NCI-H1092 treated with DMSO at 0.1 percent for 48 hours (cell line): ENCODE measurements around the gene SRGAP2B.
"Not testable (repeated sequence)": the region's sequence is repeated elsewhere in the genome, so short reads cannot be mapped to it uniquely, and the experiment has no call there.

ENCODE experiments used
- DNase-seq: peaks from one replicate; lab custom pipeline; 2025; lab: John Stamatoyannopoulos, UW

Gene SRGAP2B

DNA sequence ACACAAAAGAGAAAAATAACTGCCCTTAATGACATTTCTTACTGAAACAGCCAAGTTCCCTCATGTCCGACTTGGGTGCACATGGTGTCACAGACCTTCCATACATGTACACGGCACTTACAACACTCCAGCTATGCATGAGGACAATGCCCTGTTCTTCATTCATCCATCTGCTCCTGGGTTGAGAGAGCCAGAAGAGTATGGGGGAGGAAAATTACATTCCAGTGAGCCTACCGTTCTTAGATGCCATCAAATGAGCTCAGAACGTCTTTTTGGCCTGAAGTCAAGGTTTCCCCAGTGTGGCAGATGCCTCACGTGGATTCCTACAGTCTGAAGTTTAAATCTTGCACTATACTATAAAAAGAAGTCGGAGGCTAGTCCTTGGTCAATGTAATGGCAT lies 194.3 kb downstream of the SRGAP2B start:
- DNase-seq = not testable (repeated sequence)

DNA sequence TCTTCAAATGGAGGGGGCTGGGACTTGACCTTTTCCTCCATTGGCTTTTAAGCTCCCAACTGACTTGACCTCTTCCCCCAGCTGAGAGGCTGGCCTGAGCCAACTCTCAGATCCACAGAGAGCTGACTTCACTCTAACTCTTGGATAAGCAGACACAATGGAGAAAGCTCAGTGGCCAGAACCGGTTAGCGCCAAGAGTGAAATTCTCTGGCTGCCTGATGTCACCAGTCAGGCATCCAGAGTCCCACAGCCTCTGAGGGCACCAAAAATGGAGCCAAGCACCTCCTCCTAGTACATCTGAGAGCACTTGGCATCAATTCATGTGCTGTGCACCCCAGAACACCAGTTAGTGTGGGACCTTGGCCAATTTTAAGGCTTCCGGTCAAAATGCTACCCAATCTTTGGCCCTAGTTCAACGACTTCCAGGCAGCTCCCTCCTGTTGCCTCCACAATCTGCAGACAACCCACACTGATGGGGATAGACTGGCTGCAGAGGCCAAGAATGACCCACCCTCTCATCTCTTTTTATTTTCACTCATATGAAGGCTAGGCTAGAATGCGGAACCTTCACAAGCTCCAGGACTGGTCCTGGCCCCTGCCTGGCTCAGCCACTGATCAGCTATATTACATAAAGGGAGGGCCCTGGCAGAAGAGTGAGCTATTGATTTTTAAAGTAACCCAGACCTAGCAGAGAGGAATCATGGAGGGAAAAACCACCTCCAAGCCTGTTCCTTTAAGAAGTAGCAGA lies 200.5 kb downstream of the SRGAP2B start:
- not testable (repeated sequence) for DNase-seq

DNA sequence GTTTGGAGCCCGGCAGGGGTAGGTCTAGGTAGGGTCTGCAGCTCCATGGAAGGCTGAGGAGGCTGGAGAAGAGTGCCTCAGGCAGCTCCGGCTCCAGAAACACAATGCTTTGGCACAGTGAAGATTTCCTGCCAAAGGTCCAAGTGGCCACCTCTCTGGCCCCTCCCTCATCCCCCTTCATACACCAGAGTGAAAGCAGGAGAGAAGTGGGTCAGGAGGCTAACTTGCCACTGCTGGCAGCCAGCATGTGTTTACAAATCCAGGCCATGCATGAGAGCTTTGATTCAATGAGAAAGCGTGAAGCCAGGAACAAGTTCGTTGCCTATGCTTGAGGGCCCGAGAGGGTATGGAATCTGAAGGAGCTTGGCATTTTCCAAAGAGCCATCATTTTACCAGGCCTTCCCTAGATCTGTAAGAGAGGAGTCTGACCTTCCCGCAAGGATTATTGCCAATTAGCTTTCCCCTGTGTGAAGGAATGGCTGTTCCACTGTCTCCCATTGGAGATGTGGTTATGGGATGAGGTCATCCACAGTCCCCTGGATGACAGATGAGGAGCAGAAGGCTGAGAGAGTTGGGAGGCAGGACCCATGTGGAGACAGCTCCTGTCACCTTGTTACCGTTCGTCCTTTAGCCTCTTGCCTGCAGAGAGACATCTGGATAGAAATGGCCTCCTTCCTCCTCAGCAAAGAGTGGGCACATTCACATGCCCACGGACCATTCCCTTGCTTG lies 201.3 kb downstream of the SRGAP2B start:
- not testable (repeated sequence) for DNase-seq

DNA sequence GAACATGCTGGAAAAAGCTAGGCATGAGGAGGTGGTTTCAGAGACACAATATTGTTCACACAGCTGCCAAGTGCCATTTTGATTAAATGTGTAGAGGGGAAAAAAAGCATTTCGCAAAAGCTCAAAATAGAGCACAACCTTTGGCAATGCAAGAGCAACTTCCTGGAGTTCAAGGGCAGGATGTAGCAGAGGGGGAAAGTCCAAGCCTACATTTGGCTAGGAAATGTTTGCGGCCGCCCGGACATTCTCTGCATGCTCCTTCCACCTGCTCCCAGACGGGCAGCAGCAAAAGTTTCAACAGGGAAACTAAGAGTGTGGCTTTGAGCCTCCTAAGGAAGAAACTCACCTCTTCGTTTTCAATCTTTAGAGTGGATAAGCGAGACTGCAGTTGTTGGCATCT lies 202.1 kb downstream of the SRGAP2B start:
- DNase-seq = not testable (repeated sequence)

DNA sequence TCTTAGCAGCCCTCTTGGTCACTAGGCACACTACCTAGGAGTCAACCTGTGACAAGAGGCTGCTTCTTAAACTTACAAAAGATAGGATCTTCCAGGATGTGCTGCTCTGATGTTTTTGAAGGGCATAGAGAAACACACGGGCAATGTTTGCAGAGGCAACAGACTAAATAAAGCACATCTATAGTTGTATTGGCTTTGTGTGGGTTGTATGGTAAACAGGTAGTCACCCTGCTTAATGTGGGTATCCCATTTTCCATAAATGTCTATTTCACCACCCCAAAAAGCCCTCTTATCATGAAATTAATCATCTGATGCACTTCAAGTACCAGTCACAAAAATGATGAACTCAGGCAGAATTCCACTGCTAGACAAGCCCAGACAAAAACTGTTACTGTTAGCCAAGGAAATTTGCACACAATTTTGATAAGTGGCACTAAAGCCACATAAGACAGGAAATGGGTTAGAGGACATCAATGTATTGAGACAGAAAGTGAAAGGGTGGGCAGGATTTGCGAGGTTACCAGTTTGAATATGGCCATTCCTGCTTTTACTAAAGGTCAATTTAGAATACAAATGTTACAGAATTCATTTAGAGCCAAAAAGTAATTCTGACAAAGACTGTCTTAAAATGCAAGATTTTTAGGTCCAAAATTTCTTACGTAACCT lies 205.5 kb downstream of the SRGAP2B start:
- not testable (repeated sequence) for DNase-seq

DNA sequence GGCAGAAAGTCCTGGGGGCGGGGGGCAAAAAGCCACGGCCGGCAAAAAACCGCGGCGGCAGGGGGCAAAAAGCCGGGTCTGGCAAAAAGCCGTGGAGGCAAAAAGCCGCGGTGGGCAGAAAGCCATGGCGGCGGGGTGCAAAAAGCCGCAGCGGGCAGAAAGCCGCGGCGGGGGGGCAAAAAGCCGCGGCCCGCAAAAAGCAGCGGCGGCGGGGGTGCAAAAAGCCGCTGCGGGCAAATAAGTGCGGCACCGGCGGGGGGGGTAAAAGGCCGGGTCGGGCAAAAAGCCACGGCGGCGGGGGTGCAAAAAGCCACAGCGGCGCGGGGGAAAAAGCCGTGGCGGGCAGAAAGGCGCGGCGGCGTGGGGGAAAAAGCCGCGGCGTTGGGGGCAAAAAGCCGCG lies 212.1 kb downstream of the SRGAP2B start:
- DNase-seq = not testable (repeated sequence)

DNA sequence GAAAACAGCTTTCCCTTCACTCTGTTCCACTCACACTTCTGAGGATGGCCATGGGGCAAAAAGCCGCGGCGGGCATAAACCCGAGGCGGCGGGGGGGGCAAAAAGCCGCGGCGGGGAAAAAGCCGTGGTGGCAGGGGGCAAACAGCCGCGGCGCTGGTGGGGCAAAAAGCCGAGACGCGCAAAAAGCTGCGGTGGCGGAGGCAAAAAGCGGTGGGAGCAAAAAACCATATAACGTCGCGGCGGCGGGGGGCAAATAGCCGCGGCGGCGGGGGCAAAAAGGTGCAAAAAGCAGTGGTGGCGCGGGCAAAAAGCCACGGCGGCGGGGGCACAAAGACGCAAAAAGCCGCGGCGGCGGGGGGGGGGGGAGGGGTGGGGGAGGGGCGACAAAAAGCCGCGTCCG lies 212.8 kb downstream of the SRGAP2B start:
- not testable (repeated sequence) for DNase-seq

DNA sequence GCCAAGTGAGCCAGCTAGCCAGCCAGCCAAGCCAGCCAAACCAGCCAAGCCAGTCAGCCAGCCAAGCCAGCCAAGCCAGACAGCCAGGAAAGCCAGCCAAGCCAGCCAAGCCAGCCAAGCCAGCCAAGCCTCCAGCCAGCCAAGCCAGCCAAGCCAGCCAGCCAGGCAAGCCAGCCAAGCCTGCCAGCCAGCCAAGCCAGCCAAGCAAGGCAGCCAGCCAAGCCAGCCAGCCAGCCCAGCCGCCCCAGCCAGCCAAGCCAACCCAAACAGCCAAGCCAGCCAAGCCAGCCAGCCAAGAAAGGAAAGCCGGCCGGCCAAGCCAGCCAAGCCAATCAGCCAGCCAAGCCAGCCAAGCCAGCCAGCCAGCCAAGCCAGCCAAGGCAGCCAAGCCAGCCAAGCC lies 236.5 kb downstream of the SRGAP2B start:
- DNase-seq = not testable (repeated sequence)
